Right lobe of liver (tissue), 6 donors: ENCODE measurements around the gene KCNK4. TPM values are rescaled to one million over a fixed set of nuclear protein-coding genes. Genes with fewer than 3 reads are reported as not detected.
"Not testable (repeated sequence)": the region's sequence is repeated elsewhere in the genome, so short reads cannot be mapped to it uniquely, and the experiment has no call there.

Source experiments
- ATAC-seq, 4 donors: fragments of 200-7000 bp; cut with Tn5 transposase; one replicate each; pipeline ENCODE4 v1.9.1; 2020; ENCODE audit warnings: mild to moderate bottlenecking in 4 of 4, moderate library complexity in 4 of 4
- DNase-seq, 3 donors: peaks; one replicate each; pipeline ENCODE4 v3.0.0-alpha.2; 2020
- H3K27ac ChIP-seq, 3 donors: fragments of 200-600 bp; one replicate each; pipeline ENCODE4 v1.8.0; 2022
- H3K27me3 ChIP-seq, 2 donors: fragments of 200-600 bp; one replicate each; pipeline ENCODE4 v1.8.0; 2022
- H3K36me3 ChIP-seq, 4 donors: fragments of 200-600 bp; sonication (generic) in 1 of 4; one replicate each; pipeline versions ENCODE4 v1.5.1 to v1.8.0; 2017 to 2022; ENCODE audit warnings: control low read depth in 1 of 4
- H3K4me1 ChIP-seq, 4 donors: fragments of 200-600 bp; sonication (generic) in 1 of 4; one replicate each; pipeline versions ENCODE4 v1.5.1 to v1.8.0; 2017 to 2022; ENCODE audit warnings: control low read depth in 1 of 4
- H3K4me3 ChIP-seq, 3 donors: fragments of 200-600 bp; one replicate each; pipeline ENCODE4 v1.8.0; 2022
- H3K9me3 ChIP-seq, 4 donors: fragments of 200-600 bp; sonication (generic) in 1 of 4; one replicate each; pipeline versions ENCODE4 v1.5.1 to v1.8.0; 2017 to 2022; ENCODE audit warnings: control low read depth in 1 of 4
- POLR2A ChIP-seq: fragments of 450-650 bp; IDR thresholded peaks from one replicate; pipeline ENCODE4 v1.6.1; 2017; ENCODE audit warnings: antibody characterized with exemption, mild to moderate bottlenecking
- WGBS: methylation state at CpG from one replicate; pipeline ENCODE4 v1.1.6; 2018; ENCODE audit warnings: low coverage, low lambda C conversion rate; ENCODE audit not compliant: insufficient coverage; ENCODE audit errors: missing lambda C conversion rate; 5-methylcytosine and 5-hydroxymethylcytosine counted together
- intact Hi-C, 2 donors: fragments of 100-400 bp; cut with DNase I; formaldehyde crosslinking; loops; one replicate each; pipeline versions ENCODE4 v1.11.2 to v1.14.1; 2022
- total RNA-seq, 6 experiments: library from RNA; depleted of rRNA in 2 of 6; stranded (reverse); fragments of >200 nt in 2 of 6; fragmentation: NEBNext Ultra II Directional in 3 of 6; extraction: Animal tissue kit (Norgen Biotek cat#: 25700) in 3 of 6; gene quantifications; one replicate each; pipeline versions ENCODE4 v1.1.0 to v1.2.4, GENCODE V29; 2016 to 2023
- TF ChIP-seq, protein P1 (sequence below), 4 donors: fragments of 200-600 bp in 3 of 4; fragments of 450-650 bp in 1 of 4; IDR thresholded peaks; one replicate each; pipeline versions ENCODE4 v1.5.1 to v1.8.0; 2016 to 2022; ENCODE audit warnings: antibody characterized with exemption in 4 of 4, mild to moderate bottlenecking in 2 of 4
- donor health status: DM: no; HTN: yes; CAD: no.
- donor health status: DM: no; HTN: no; CAD: no.
- donor health status: DM: no; HTN: no; CAD: no.
- donor health status: DM: no; HTN: yes; CAD: no.
- donor health status: DM: no; HTN: yes; CAD: no.

KCNK4 gene
- total RNA-seq, 6 experiments from 2014 or later: not detected

DNA sequence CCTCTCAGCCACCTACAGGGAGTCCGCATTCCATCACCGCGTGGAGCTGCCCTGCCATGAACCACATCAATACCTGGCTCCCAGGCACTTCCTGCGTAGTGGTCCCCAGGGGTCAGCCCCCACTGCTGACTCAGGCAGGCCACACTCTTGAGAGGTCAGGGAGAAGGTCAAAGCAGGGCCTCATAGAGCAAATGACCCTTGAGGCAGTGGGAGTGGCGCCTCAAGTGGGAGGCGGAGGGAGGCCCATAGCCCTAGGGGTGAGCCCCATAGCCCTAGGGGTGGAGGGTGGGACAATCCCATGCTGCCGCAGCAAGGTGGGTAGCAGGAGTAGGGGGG lies 31.8 kb downstream of the KCNK4 start:
- ATAC-seq (no peak), DNase-seq (no peak)
- Histone ChIP-seq H3K36me3 (no peaks in the 10 kb centered on the region), H3K27me3 (no peaks in the 10 kb centered on the region), H3K27ac (no peak overlapping the region), H3K4me1 (peaks cover 0 to 6% (median 2%) of the 10 kb centered on the region in 4 donors), H3K9me3 (no peaks in the 10 kb centered on the region), H3K4me3 (no peak overlapping the region)
- TF ChIP-seq, protein P1, sequence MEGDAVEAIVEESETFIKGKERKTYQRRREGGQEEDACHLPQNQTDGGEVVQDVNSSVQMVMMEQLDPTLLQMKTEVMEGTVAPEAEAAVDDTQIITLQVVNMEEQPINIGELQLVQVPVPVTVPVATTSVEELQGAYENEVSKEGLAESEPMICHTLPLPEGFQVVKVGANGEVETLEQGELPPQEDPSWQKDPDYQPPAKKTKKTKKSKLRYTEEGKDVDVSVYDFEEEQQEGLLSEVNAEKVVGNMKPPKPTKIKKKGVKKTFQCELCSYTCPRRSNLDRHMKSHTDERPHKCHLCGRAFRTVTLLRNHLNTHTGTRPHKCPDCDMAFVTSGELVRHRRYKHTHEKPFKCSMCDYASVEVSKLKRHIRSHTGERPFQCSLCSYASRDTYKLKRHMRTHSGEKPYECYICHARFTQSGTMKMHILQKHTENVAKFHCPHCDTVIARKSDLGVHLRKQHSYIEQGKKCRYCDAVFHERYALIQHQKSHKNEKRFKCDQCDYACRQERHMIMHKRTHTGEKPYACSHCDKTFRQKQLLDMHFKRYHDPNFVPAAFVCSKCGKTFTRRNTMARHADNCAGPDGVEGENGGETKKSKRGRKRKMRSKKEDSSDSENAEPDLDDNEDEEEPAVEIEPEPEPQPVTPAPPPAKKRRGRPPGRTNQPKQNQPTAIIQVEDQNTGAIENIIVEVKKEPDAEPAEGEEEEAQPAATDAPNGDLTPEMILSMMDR (IDR thresholded peaks at IDR 0.05): no peak
- no peak for TF ChIP-seq POLR2A
- intact Hi-C loops: no loop called here
- 100% methylated on average over 2 of the region's 7 CpGs for WGBS

DNA sequence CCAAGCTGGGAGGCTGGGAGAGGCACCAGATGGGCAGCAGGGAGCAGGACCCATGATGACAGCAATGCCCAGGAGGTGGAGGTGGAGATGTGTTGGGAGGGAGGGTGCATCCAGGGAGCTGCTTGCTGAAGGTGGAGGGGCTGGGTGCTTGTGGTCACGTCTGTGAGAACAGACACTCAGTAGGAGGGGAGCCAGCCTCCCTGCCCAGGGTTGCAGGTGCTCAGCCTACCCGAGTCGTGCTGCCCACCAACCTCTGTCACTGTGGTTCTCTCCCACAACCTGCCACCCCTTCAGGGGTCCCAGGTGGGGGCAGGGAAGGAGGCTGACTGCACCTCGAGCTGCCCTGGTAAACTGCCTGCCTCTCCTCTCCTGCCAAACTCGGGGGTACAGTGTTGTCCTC lies 32.3 kb downstream of the KCNK4 start:
- intact Hi-C loops: no loop called here
- TF ChIP-seq, protein P1 (IDR thresholded peaks at IDR 0.05): no peak
- TF ChIP-seq POLR2A: no peak
- DNase-seq: no peak
- no peak overlapping the region for H3K4me3 ChIP-seq
- H3K27me3 ChIP-seq: no peaks in the 10 kb centered on the region
- no peak for ATAC-seq
- WGBS: no CpG with 5 or more reads among the region's 5 CpGs
- peaks cover 0 to 6% (median 2%) of the 10 kb centered on the region in 4 donors for H3K4me1 ChIP-seq
- H3K36me3 ChIP-seq: no peaks in the 10 kb centered on the region
- H3K9me3 ChIP-seq: no peaks in the 10 kb centered on the region
- H3K27ac ChIP-seq: no peak overlapping the region

DNA sequence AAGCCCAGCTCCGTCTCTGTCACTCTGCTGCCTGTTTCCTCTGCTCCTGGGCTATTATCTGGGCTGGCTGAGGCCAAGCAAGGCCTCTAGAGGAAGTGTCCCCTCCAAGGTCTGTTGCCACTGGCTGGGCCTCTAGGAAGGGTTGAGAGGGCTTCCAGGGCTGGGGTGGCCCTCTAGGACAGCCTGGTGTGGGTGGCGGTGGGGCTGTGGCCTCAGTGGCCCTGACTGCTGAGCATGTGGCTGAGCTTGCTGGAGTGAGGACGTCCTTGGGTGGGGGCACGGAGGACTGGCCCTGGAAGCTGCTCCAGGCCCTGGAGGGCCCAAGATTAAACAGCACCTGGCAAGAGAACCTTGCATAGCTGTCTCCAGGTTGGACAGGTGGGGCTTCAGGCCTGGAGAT lies 32.9 kb downstream of the KCNK4 start:
- H3K27me3 ChIP-seq, H3K27ac ChIP-seq, H3K4me1 ChIP-seq, H3K36me3 ChIP-seq, intact Hi-C loops, H3K4me3 ChIP-seq, DNase-seq, ATAC-seq, H3K9me3 ChIP-seq: not testable (repeated sequence)
- no CpG with 5 or more reads among the region's 4 CpGs for WGBS

DNA sequence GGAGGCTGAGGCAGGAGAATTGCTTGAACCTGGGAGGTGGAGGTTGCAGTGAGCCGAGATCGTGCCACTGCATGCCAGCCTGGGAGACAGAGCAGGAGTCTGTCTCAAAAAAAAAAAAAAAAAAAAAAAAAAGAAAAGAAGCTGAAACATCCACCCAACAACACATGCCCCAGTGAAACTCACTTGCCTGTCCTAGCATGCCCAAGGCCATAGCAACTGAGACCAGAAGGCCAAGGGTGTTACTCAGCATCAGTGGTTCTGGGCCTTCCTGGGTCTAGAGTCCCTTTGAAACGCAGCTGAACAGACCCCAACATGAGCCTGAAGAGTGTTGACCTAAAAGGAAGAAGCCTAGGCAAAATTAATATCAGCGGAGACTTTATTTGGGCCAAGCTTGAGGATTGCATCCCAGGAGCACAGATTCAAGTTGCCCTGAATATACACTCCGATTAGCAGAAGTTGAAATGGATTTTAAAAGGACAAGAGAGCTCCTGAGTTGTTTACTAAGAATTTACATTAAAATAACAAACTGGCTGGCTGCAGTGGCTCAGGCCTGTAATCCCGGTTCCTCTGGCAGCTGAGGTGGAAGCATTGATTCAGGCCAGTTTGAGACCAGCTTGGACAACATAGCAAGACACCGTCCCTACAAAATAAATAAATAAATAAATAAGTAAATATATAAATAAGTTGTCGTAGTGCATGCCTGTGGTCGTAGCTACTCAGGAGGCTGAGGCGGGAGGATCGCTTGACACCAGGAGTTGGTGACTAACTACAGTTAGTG lies 33.8 kb downstream of the KCNK4 start:
- H3K4me3 ChIP-seq: no peak overlapping the region
- no peaks in the 10 kb centered on the region for H3K27me3 ChIP-seq
- ATAC-seq (no peak), DNase-seq (no peak)
- no peaks in the 10 kb centered on the region for H3K36me3 ChIP-seq
- no peaks in the 10 kb centered on the region for H3K9me3 ChIP-seq
- intact Hi-C loops: no loop called here
- TF ChIP-seq, protein P1 (IDR thresholded peaks at IDR 0.05): no peak
- no peak for TF ChIP-seq POLR2A
- no peaks in the 10 kb centered on the region for H3K4me1 ChIP-seq
- WGBS: 89% methylated on average over 8 of the region's 11 CpGs
- H3K27ac ChIP-seq: no peak overlapping the region

DNA sequence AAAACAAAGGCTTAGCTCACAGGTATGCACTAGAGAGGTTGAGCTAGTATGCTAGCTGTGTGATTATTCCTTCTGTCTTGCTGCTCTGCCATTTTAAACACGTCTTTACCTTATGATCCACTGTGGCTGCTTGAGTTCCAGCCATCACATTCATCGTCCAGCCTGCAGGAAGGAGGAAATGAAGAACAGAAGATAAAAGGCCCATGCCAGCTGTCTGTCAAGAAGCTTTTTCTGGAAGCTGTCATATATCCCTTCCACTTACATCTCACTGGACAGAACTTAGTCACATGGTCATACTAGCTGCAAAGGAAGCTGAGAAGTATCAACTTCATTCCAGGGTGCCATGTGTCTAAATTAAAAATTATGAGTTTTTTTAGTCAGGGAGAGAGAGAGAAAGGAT lies 36.3 kb downstream of the KCNK4 start:
- 67% methylated on average over 1 of the region's 2 CpGs for WGBS
- H3K4me1 ChIP-seq: no peaks in the 10 kb centered on the region
- no peaks in the 10 kb centered on the region for H3K36me3 ChIP-seq
- no peaks in the 10 kb centered on the region for H3K9me3 ChIP-seq
- no peaks in the 10 kb centered on the region for H3K27me3 ChIP-seq
- H3K27ac ChIP-seq: no peak overlapping the region
- ATAC-seq (no peak), DNase-seq (no peak)
- intact Hi-C loops: no loop called here
- TF ChIP-seq, protein P1 (IDR thresholded peaks at IDR 0.05): no peak
- TF ChIP-seq POLR2A: no peak
- no peak overlapping the region for H3K4me3 ChIP-seq
